UCSD-AML1 (cell line): ENCODE data around the gene GPR149.
"Not testable (repeated sequence)": the region's sequence is repeated elsewhere in the genome, so short reads cannot be mapped to it uniquely, and the experiment has no call there.

Experiments used
- DNase-seq: peaks from one replicate; lab custom pipeline; 2025; ENCODE audit not compliant: unreplicated experiment; lab: John Stamatoyannopoulos, UW

Gene GPR149, protein sequence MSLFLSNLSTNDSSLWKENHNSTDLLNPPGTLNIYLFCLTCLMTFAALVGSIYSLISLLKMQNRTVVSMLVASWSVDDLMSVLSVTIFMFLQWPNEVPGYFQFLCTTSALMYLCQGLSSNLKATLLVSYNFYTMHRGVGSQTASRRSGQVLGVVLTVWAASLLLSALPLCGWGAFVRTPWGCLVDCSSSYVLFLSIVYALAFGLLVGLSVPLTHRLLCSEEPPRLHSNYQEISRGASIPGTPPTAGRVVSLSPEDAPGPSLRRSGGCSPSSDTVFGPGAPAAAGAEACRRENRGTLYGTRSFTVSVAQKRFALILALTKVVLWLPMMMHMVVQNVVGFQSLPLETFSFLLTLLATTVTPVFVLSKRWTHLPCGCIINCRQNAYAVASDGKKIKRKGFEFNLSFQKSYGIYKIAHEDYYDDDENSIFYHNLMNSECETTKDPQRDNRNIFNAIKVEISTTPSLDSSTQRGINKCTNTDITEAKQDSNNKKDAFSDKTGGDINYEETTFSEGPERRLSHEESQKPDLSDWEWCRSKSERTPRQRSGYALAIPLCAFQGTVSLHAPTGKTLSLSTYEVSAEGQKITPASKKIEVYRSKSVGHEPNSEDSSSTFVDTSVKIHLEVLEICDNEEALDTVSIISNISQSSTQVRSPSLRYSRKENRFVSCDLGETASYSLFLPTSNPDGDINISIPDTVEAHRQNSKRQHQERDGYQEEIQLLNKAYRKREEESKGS

GRCh38 chr3:154430014-154430413, at the start of gene GPR149:
Gene GPR149, minus strand, starts transcription at chr3:154430190. Its CDS starts 575 bp downstream, at chr3:154429615.
- no peak for DNase-seq

GRCh38 chr3:154473769-154474168, 43.8 kb upstream of the GPR149 start:
- no peak for DNase-seq

GRCh38 chr3:154469585-154469984, 39.6 kb upstream of the GPR149 start:
- DNase-seq: no peak

GRCh38 chr3:154464440-154465190, 34.6 kb upstream of the GPR149 start:
- no peak for DNase-seq

GRCh38 chr3:154458560-154458959, 28.6 kb upstream of the GPR149 start:
- no peak for DNase-seq

GRCh38 chr3:154439081-154439480, 9.1 kb upstream of the GPR149 start:
- not testable (repeated sequence) for DNase-seq

GRCh38 chr3:154431043-154431442, 1.1 kb upstream of the GPR149 start:
- DNase-seq: no peak

DNA sequence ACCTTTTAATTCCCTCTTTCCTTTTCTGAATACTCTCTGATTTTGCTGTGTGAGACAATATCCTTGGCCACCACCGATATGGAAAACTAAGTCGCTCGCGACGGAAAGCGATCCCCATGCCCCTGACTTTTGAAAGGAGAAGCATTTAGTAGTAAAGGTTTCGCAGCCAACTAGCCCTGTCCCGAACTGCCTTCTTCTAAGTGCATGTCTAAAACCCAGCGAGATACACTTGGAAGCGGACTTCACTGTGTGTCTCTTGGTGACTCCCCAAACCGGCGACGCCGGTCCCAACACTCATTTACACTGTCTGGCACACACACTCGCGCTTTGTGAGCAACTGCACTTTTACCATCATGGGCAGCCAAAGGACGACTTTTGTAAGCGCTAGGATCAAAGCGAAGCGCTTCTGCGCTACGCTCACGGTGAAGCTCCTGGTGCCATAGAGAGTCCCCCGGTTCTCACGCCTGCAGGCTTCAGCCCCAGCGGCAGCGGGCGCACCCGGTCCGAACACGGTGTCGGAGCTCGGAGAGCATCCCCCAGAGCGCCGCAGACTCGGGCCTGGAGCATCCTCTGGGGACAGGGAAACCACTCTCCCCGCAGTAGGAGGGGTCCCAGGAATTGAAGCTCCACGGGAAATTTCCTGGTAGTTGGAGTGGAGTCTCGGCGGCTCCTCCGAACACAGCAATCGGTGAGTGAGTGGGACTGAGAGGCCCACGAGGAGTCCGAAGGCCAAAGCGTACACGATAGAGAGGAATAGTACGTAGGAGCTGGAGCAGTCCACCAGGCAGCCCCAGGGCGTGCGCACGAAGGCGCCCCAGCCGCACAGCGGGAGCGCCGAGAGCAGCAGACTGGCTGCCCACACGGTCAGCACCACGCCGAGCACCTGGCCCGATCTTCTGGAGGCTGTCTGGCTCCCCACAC, 1.4 kb downstream of the GPR149 start:
- no peak for DNase-seq

- DNase-seq: no peak
These were observed 2.2 kb downstream of the GPR149 start for GRCh38 chr3:154427685-154428285.

- no peak for DNase-seq
These were observed 7.3 kb downstream of the GPR149 start for GRCh38 chr3:154422694-154423093.

DNA sequence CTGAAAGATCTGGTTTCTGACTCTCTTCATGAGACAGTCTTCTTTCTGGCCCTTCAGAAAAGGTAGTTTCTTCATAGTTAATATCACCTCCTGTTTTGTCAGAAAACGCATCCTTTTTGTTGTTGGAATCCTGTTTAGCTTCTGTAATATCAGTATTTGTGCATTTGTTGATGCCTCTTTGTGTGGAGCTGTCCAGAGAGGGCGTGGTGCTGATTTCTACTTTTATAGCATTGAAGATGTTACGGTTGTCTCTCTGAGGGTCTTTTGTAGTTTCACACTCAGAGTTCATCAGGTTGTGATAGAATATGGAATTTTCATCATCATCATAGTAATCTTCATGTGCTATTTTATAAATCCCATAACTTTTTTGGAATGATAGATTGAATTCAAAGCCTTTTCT, 8.9 kb downstream of the GPR149 start:
- DNase-seq: no peak

DNA sequence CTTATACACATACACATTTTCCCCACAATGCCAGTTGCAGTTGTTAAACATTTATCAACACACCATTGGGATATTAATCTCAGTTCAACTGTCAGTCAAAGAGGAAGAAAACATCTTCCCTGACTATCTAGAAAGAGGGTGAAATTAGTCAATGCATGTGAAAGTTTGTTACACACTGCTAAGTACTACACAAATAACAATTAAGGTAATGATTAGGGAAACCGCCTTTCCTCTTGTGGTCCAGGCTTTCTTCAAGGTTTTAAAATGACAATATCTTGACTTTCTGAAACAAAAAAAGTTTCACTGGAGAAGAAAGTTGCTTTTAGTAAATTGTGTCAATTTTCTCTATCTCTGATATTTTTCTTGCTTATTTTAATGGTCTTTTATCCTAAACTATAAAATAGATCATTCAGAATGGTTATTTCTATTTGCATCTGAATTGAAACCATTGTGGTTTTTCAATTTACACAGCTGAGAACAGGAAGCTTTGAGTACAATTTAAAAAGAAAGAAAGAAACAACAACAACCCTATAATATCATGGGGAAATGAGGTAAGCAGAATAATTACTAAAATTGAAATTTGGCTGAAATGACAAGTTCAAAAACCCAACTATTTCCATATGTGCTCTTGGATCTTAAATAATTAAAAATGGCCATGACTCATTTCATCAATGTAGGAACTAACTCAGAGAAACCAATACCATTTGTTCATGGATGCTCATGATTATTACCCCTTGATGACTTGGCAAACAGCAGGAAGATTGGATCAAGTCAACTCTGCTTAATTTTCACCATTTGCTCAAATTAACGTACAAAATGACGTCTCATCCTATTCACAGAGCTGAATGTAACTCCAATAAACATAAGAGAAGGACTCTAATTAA, 31.7 kb downstream of the GPR149 start:
- DNase-seq: no peak

DNA sequence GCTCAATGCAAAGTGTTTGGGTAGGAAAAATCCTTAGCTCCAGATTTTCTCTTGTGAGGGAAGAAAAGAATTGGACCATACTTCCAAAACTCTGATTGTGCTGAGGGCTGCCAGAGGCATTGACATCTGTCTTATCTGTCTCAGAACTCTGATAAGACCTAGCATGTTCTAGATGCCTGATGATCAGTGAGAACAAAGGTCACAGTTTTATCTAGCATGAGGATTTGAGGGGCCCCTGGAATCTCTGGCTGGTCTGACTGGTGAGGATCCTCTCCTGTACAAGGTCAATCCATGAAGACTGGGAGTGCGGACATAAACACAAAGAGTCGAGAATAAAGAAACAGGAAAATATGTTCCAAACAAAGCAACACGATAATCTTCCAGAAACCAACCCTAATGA, 40.1 kb downstream of the GPR149 start:
- no peak for DNase-seq

DNA sequence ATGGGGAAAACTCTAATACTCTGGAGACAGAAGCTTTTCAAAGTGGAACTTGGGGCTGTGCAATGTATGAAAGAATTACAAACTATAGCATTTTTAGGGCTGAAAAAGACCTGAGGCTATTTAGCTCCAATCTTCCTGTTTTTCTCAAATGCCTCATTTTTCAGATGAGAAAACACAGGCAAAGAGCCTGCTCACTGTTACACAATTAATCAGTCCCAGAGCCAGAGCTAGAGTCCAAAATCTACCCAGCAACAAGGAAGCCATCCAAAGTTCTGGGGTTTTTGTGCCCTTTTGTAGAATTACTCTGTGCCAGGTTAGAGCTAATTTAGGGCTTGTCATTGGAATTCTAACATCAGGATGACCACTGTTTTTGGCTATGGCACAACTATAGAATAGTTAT, 45.5 kb downstream of the GPR149 start:
- DNase-seq: no peak

- no peak for DNase-seq
These were observed 51.7 kb downstream of the GPR149 start for GRCh38 chr3:154378311-154378710.

- DNase-seq: no peak
These were observed 62.8 kb downstream of the GPR149 start for GRCh38 chr3:154367221-154367620.

- no peak for DNase-seq
These were observed 65.1 kb downstream of the GPR149 start for GRCh38 chr3:154364849-154365248.

DNA sequence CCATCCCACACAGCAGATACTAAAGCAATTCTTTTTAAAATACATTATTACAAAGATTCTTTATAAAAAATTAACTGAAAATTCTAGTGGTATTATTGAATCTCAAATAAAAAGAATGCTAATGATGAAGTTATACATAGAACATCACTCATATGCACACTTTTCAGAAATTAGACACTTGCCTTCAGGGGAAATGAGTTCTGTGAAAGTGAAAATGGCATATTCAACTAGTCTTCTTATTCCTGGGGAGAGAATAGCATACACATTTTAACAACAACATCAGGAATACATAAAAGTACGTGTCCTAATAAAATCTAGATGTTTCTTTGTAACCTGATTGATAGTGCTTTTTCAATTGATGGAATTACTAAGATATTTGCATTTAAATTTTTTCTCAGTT, 68.9 kb downstream of the GPR149 start:
- no peak for DNase-seq

- DNase-seq: no peak
These were observed 74.0 kb downstream of the GPR149 start for GRCh38 chr3:154356009-154356408.
